HEK293 (cell line): ENCODE results near the gene POLR1G.

ENCODE experiments used
- CTCF ChIA-PET: fragments of 350-600 bp; formaldehyde crosslinking; extraction: SDS; loops from one replicate; lab custom pipeline; 2021; ENCODE audit warnings: antibody characterized with exemption; lab: Yijun Ruan, JAX
- POLR2A ChIA-PET: fragments of 300-600 bp; formaldehyde crosslinking; extraction: SDS; loops from one replicate; lab custom pipeline; 2020; ENCODE audit warnings: antibody characterized with exemption, inconsistent platforms; lab: Yijun Ruan, JAX
- H3K27ac ChIP-seq: fragments of 200-500 bp; sonication (Bioruptor generic); 2 replicates; pipeline ENCODE4 v1.5.1; 2014; ENCODE audit warnings: low read depth, low read length, control low read depth, inconsistent platforms; ENCODE audit errors: extremely low read depth
- H3K36me3 ChIP-seq, 2 experiments: fragments of 200-500 bp in 1 of 2; sonication (Bioruptor generic) in 1 of 2; 1 replicate in 1 of 2; 2 replicates in 1 of 2; pipeline ENCODE4 v1.5.1; 2014 to 2017; ENCODE audit warnings: inconsistent platforms in 2 of 2, low read length in 2 of 2; ENCODE audit not compliant: control insufficient read depth in 2 of 2, insufficient read depth in 1 of 2
- H3K4me1 ChIP-seq: fragments of 200-500 bp; sonication (Bioruptor generic); 2 replicates; pipeline ENCODE4 v1.5.1; 2014; ENCODE audit warnings: mild to moderate bottlenecking, low read length, inconsistent platforms; ENCODE audit not compliant: control insufficient read depth, insufficient read depth
- H3K4me3 ChIP-seq: 2 replicates; pipeline ENCODE4 v1.5.1; 2011; ENCODE audit warnings: low read depth, mild to moderate bottlenecking, control low read depth, low read length, moderate library complexity
- H3K9me3 ChIP-seq: fragments of 200-500 bp; sonication (Bioruptor generic); 2 replicates; pipeline ENCODE4 v1.5.1; 2014; ENCODE audit warnings: low read depth, low read length, inconsistent platforms; ENCODE audit not compliant: control insufficient read depth, insufficient read depth
- EGR2 ChIP-seq: fragments of 450-650 bp; formaldehyde crosslinking; IDR thresholded peaks from 2 replicates; pipeline ENCODE4 v1.5.1; 2016; ENCODE audit warnings: low read depth, missing biosample characterization, missing genetic modification characterization
- OSR2 ChIP-seq: fragments of 450-650 bp; formaldehyde crosslinking; IDR thresholded peaks from 2 replicates; pipeline ENCODE4 v1.5.1; 2016; ENCODE audit warnings: missing biosample characterization, missing genetic modification characterization
- SCRT1 ChIP-seq: fragments of 450-650 bp; formaldehyde crosslinking; IDR thresholded peaks from 2 replicates; pipeline ENCODE4 v1.5.1; 2016; ENCODE audit warnings: missing biosample characterization, missing genetic modification characterization, borderline replicate concordance
- SCRT2 ChIP-seq: fragments of 450-650 bp; formaldehyde crosslinking; IDR thresholded peaks from 2 replicates; pipeline ENCODE4 v1.5.1; 2016; ENCODE audit warnings: missing biosample characterization, missing genetic modification characterization
- SP2 ChIP-seq: fragments of 450-650 bp; formaldehyde crosslinking; IDR thresholded peaks from 2 replicates; pipeline ENCODE4 v1.5.1; 2016; ENCODE audit warnings: missing biosample characterization, missing genetic modification characterization
- SP3 ChIP-seq: fragments of 450-650 bp; formaldehyde crosslinking; IDR thresholded peaks from 2 replicates; pipeline ENCODE4 v1.5.1; 2016; ENCODE audit warnings: missing biosample characterization, missing genetic modification characterization
- ZBTB20 ChIP-seq: fragments of 450-650 bp; formaldehyde crosslinking; IDR thresholded peaks from 2 replicates; pipeline ENCODE4 v1.5.1; 2016; ENCODE audit warnings: missing biosample characterization, missing genetic modification characterization
- ZFHX2 ChIP-seq: fragments of 450-650 bp; formaldehyde crosslinking; conservative IDR thresholded peaks from 2 replicates; pipeline ENCODE4 v1.5.1; 2016; ENCODE audit warnings: missing biosample characterization, missing genetic modification characterization
- ZNF132 ChIP-seq: fragments of 450-650 bp; formaldehyde crosslinking; IDR thresholded peaks from 2 replicates; pipeline ENCODE4 v1.5.1; 2017; ENCODE audit warnings: missing biosample characterization, missing genetic modification characterization, borderline replicate concordance
- ZNF133 ChIP-seq: fragments of 450-650 bp; formaldehyde crosslinking; IDR thresholded peaks from 2 replicates; pipeline ENCODE4 v1.5.1; 2016; ENCODE audit warnings: missing biosample characterization, missing genetic modification characterization
- ZNF174 ChIP-seq: fragments of 450-650 bp; formaldehyde crosslinking; IDR thresholded peaks from 2 replicates; pipeline ENCODE4 v1.5.0; 2017; ENCODE audit warnings: missing biosample characterization, mild to moderate bottlenecking, missing genetic modification characterization
- ZNF239 ChIP-seq: fragments of 450-650 bp; formaldehyde crosslinking; IDR thresholded peaks from 2 replicates; pipeline ENCODE4 v1.5.1; 2016; ENCODE audit warnings: missing biosample characterization, missing genetic modification characterization
- ZNF24 ChIP-seq: fragments of 450-650 bp; formaldehyde crosslinking; IDR thresholded peaks from 2 replicates; pipeline ENCODE4 v1.5.1; 2016; ENCODE audit warnings: missing biosample characterization, missing genetic modification characterization
- ZNF350 ChIP-seq: fragments of 450-650 bp; formaldehyde crosslinking; IDR thresholded peaks from 2 replicates; pipeline ENCODE4 v1.5.0; 2017; ENCODE audit warnings: missing biosample characterization, mild to moderate bottlenecking, missing genetic modification characterization
- ZNF521 ChIP-seq: fragments of 450-650 bp; formaldehyde crosslinking; IDR thresholded peaks from 2 replicates; pipeline ENCODE4 v1.5.1; 2017; ENCODE audit warnings: missing biosample characterization, mild to moderate bottlenecking, missing genetic modification characterization
- ZNF548 ChIP-seq: fragments of 450-650 bp; formaldehyde crosslinking; IDR thresholded peaks from 2 replicates; pipeline ENCODE4 v1.5.1; 2016; ENCODE audit warnings: missing biosample characterization, missing genetic modification characterization
- ZNF624 ChIP-seq: fragments of 450-650 bp; formaldehyde crosslinking; IDR thresholded peaks from 2 replicates; pipeline ENCODE4 v1.5.1; 2017; ENCODE audit warnings: missing biosample characterization, missing genetic modification characterization
- ZNF629 ChIP-seq: fragments of 450-650 bp; formaldehyde crosslinking; IDR thresholded peaks from 2 replicates; pipeline ENCODE4 v1.5.1; 2017; ENCODE audit warnings: missing biosample characterization, missing genetic modification characterization
- ZNF76 ChIP-seq: fragments of 450-650 bp; formaldehyde crosslinking; IDR thresholded peaks from 2 replicates; pipeline ENCODE4; 2016; ENCODE audit warnings: low read depth, missing biosample characterization, missing genetic modification characterization, borderline replicate concordance
- ZNF776 ChIP-seq: fragments of 450-650 bp; formaldehyde crosslinking; IDR thresholded peaks from 2 replicates; pipeline ENCODE4 v1.5.0; 2017; ENCODE audit warnings: missing biosample characterization, missing genetic modification characterization, borderline replicate concordance
- TF ChIP-seq, protein P1 (sequence below): sonication (generic); formaldehyde crosslinking; IDR thresholded peaks from 2 replicates; pipeline ENCODE4 v1.8.1; 2022; ENCODE audit warnings: mild to moderate bottlenecking, moderate library complexity, missing genetic modification reagents
- TF ChIP-seq, protein P2 (sequence below): fragments of 450-650 bp; formaldehyde crosslinking; IDR thresholded peaks from 2 replicates; pipeline ENCODE4 v1.5.1; 2016; ENCODE audit warnings: missing biosample characterization, missing genetic modification characterization
- TF ChIP-seq, protein P3 (sequence below): fragments of 450-650 bp; formaldehyde crosslinking; IDR thresholded peaks from 2 replicates; pipeline ENCODE4 v1.5.1; 2016; ENCODE audit warnings: missing biosample characterization, missing genetic modification characterization
- TF ChIP-seq, protein P4 (sequence below): fragments of 450-650 bp; formaldehyde crosslinking; IDR thresholded peaks from 2 replicates; pipeline ENCODE4 v1.5.1; 2016; ENCODE audit warnings: missing biosample characterization, missing genetic modification characterization
- TF ChIP-seq, protein P5 (sequence below): fragments of 450-650 bp; formaldehyde crosslinking; IDR thresholded peaks from 2 replicates; pipeline ENCODE4 v1.5.1; 2016; ENCODE audit warnings: missing biosample characterization, missing genetic modification characterization
- TF ChIP-seq, protein P6 (sequence below): fragments of 450-650 bp; formaldehyde crosslinking; IDR thresholded peaks from 2 replicates; pipeline ENCODE4 v1.5.1; 2016; ENCODE audit warnings: missing biosample characterization, missing genetic modification characterization
- TF ChIP-seq, protein P7 (sequence below): fragments of 450-650 bp; formaldehyde crosslinking; IDR thresholded peaks from 2 replicates; pipeline ENCODE4 v1.5.1; 2016; ENCODE audit warnings: missing biosample characterization, missing genetic modification characterization

Gene POLR1G

DNA sequence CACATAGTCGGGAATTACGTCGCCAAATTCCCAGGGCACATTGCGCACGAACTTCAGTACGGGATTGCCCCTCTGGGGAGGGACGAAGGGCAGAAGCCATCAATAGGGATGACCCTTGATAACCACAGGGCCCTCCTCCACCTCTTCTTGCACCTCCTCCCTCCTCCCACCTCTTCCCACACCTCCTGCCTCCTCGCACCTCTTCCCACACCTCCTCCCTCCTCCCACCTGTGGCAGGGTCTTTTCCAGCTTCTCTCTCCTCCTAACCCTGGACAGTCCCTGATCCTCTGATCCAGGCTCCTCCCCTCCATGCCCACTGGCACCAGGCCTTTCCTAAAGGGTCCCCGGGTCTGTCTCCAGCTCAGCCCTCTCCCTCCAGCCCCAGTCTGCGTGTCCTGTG, 13.9 kb downstream of the POLR1G start:
- Histone ChIP-seq H3K4me3 (no peak overlapping the region), H3K4me1 (peaks cover 10% of the 10 kb centered on the region; the same call in 1 of the 2 replicates), H3K36me3 (peaks cover 24 to 39% of the 10 kb centered on the region in 2 experiments; a peak in 2 of 3 replicates), H3K9me3 (no peaks in the 10 kb centered on the region), H3K27ac (no peak overlapping the region)
- ChIA-PET POLR2A (no interaction called here), CTCF (interaction anchor here (0.7 to 1.0 kb wide), 3 partner anchors 58 to 222 kb away, joined by 3 to 4 read pairs (median 3); no protein-coding TSS in a partner anchor)
- TF ChIP-seq SCRT2: peak; percentile 80
- TF ChIP-seq ZBTB20 (tag by site-specific recombination): no peak
- TF ChIP-seq, protein P1, sequence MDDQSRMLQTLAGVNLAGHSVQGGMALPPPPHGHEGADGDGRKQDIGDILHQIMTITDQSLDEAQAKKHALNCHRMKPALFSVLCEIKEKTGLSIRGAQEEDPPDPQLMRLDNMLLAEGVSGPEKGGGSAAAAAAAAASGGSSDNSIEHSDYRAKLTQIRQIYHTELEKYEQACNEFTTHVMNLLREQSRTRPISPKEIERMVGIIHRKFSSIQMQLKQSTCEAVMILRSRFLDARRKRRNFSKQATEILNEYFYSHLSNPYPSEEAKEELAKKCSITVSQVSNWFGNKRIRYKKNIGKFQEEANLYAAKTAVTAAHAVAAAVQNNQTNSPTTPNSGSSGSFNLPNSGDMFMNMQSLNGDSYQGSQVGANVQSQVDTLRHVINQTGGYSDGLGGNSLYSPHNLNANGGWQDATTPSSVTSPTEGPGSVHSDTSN (CRISPR knock-in tag): no peak
- TF ChIP-seq, protein P2, sequence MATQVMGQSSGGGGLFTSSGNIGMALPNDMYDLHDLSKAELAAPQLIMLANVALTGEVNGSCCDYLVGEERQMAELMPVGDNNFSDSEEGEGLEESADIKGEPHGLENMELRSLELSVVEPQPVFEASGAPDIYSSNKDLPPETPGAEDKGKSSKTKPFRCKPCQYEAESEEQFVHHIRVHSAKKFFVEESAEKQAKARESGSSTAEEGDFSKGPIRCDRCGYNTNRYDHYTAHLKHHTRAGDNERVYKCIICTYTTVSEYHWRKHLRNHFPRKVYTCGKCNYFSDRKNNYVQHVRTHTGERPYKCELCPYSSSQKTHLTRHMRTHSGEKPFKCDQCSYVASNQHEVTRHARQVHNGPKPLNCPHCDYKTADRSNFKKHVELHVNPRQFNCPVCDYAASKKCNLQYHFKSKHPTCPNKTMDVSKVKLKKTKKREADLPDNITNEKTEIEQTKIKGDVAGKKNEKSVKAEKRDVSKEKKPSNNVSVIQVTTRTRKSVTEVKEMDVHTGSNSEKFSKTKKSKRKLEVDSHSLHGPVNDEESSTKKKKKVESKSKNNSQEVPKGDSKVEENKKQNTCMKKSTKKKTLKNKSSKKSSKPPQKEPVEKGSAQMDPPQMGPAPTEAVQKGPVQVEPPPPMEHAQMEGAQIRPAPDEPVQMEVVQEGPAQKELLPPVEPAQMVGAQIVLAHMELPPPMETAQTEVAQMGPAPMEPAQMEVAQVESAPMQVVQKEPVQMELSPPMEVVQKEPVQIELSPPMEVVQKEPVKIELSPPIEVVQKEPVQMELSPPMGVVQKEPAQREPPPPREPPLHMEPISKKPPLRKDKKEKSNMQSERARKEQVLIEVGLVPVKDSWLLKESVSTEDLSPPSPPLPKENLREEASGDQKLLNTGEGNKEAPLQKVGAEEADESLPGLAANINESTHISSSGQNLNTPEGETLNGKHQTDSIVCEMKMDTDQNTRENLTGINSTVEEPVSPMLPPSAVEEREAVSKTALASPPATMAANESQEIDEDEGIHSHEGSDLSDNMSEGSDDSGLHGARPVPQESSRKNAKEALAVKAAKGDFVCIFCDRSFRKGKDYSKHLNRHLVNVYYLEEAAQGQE (tag by site-specific recombination): no peak
- no peak for TF ChIP-seq ZNF24 (tag by site-specific recombination)
- TF ChIP-seq ZNF624 (tag by site-specific recombination): no peak
- TF ChIP-seq OSR2 (tag by site-specific recombination): no peak
- TF ChIP-seq SP2 (tag by site-specific recombination): peak; percentile 48
- no peak for TF ChIP-seq ZNF133 (tag by site-specific recombination)
- peak; percentile 94 for TF ChIP-seq ZFHX2 (tag by site-specific recombination)
- TF ChIP-seq ZNF776 (tag by site-specific recombination): no peak
- TF ChIP-seq ZNF548 (tag by site-specific recombination): no peak
- no peak for TF ChIP-seq ZNF629 (tag by site-specific recombination)
- TF ChIP-seq, protein P3, sequence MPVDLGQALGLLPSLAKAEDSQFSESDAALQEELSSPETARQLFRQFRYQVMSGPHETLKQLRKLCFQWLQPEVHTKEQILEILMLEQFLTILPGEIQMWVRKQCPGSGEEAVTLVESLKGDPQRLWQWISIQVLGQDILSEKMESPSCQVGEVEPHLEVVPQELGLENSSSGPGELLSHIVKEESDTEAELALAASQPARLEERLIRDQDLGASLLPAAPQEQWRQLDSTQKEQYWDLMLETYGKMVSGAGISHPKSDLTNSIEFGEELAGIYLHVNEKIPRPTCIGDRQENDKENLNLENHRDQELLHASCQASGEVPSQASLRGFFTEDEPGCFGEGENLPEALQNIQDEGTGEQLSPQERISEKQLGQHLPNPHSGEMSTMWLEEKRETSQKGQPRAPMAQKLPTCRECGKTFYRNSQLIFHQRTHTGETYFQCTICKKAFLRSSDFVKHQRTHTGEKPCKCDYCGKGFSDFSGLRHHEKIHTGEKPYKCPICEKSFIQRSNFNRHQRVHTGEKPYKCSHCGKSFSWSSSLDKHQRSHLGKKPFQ: no peak
- TF ChIP-seq, protein P4, sequence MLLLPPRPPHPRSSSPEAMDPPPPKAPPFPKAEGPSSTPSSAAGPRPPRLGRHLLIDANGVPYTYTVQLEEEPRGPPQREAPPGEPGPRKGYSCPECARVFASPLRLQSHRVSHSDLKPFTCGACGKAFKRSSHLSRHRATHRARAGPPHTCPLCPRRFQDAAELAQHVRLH (tag by site-specific recombination): no peak
- TF ChIP-seq, protein P5, sequence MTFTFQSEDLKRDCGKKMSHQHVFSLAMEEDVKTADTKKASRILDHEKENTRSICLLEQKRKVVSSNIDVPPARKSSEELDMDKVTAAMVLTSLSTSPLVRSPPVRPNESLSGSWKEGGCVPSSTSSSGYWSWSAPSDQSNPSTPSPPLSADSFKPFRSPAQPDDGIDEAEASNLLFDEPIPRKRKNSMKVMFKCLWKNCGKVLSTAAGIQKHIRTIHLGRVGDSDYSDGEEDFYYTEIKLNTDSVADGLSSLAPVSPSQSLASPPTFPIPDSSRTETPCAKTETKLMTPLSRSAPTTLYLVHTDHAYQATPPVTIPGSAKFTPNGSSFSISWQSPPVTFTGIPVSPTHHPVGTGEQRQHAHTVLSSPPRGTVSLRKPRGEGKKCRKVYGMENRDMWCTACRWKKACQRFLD (tag by site-specific recombination): no peak
- TF ChIP-seq EGR2 (tag by site-specific recombination): peak; percentile 98
- peak; percentile 72; the same call in 1 of the 2 replicates for TF ChIP-seq SCRT1 (tag by site-specific recombination)
- no peak for TF ChIP-seq ZNF350 (tag by site-specific recombination)
- TF ChIP-seq, protein P6, sequence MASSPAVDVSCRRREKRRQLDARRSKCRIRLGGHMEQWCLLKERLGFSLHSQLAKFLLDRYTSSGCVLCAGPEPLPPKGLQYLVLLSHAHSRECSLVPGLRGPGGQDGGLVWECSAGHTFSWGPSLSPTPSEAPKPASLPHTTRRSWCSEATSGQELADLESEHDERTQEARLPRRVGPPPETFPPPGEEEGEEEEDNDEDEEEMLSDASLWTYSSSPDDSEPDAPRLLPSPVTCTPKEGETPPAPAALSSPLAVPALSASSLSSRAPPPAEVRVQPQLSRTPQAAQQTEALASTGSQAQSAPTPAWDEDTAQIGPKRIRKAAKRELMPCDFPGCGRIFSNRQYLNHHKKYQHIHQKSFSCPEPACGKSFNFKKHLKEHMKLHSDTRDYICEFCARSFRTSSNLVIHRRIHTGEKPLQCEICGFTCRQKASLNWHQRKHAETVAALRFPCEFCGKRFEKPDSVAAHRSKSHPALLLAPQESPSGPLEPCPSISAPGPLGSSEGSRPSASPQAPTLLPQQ (tag by site-specific recombination): no peak
- TF ChIP-seq ZNF76: no peak
- TF ChIP-seq SP3: 0 out of 2 replicates have a peak, but pooled peaks have one; percentile 10
- no peak for TF ChIP-seq ZNF239 (tag by site-specific recombination)
- TF ChIP-seq ZNF174 (tag by site-specific recombination): no peak
- TF ChIP-seq ZNF132: no peak
- TF ChIP-seq ZNF521 (tag by site-specific recombination): no peak
- TF ChIP-seq, protein P7, sequence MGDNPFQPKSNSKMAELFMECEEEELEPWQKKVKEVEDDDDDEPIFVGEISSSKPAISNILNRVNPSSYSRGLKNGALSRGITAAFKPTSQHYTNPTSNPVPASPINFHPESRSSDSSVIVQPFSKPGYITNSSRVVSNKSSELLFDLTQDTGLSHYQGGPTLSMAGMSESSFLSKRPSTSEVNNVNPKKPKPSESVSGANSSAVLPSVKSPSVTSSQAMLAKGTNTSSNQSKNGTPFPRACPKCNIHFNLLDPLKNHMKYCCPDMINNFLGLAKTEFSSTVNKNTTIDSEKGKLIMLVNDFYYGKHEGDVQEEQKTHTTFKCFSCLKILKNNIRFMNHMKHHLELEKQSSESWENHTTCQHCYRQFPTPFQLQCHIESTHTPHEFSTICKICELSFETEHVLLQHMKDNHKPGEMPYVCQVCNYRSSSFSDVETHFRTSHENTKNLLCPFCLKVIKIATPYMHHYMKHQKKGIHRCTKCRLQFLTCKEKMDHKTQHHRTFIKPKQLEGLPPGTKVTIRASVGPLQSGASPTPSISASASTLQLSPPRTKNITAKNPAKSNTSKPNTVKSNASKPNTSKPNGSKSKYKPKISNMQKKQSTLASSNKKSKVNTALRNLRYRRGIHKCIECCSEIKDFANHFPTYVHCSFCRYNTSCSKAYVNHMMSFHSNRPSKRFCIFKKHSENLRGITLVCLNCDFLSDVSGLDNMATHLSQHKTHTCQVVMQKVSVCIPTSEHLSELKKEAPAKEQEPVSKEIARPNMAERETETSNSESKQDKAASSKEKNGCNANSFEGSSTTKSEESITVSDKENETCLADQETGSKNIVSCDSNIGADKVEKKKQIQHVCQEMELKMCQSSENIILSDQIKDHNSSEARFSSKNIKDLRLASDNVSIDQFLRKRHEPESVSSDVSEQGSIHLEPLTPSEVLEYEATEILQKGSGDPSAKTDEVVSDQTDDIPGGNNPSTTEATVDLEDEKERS (tag by site-specific recombination): no peak
